ENCODE measurements around the gene CSNK1E. TPM values are rescaled to one million over a fixed set of nuclear protein-coding genes. Genes with fewer than 3 reads are reported as not detected.

CSNK1E gene
- total RNA-seq, 1 donor from 2014 or later = 176 TPM

DNA sequence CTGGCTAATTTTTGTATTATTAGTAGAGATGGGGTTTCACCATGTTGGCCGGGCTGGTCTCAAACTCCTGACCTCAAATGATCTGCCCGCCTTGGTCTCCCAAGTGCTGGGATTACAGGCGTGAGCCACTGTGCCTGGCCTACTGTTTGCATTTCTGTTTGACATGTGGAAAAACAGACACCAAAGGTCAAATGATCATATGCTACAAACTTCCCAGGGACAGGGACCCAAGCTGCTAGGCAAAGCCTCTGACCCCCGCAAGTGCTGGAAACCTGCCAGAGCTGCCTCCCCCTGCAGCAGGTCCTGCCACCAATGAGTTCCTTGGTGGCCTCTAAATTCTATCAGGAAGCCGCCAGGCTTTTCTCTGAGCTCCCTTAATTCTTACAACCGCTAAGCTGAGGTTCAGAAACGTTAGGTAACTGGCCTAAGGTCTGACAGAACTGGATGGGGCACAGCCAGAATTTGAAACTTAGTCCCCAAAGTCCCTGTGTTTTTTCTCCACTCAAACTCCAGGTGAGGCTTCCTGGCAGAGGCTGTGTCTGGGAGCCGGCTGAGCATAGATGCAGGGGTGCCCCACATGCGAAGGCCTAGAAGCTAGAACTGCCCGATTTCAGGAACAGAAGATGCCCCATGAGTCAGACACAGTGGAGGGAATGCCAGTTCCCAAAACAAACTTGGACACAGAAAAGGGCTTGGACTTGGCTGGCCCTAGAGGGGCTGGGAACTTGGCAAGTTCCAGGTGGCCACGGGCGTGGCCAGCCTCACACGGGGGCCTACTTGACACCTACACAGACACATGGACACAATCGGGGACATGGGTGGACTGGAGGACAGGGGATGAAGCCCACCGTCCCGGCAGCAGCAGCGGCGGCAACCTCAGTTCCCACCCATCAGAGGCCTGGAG lies 7.4 kb downstream of the CSNK1E start:
- DNase-seq (ENCODE audit: extremely low spot score, unreplicated experiment) = no peak
- TF ChIP-seq, protein P1, sequence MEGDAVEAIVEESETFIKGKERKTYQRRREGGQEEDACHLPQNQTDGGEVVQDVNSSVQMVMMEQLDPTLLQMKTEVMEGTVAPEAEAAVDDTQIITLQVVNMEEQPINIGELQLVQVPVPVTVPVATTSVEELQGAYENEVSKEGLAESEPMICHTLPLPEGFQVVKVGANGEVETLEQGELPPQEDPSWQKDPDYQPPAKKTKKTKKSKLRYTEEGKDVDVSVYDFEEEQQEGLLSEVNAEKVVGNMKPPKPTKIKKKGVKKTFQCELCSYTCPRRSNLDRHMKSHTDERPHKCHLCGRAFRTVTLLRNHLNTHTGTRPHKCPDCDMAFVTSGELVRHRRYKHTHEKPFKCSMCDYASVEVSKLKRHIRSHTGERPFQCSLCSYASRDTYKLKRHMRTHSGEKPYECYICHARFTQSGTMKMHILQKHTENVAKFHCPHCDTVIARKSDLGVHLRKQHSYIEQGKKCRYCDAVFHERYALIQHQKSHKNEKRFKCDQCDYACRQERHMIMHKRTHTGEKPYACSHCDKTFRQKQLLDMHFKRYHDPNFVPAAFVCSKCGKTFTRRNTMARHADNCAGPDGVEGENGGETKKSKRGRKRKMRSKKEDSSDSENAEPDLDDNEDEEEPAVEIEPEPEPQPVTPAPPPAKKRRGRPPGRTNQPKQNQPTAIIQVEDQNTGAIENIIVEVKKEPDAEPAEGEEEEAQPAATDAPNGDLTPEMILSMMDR (IDR thresholded peaks at IDR 0.05) = no peak
- Mint-ChIP-seq H3K27me3 (ENCODE audit: unreplicated experiment) (no peaks in the 10 kb centered on the region), H3K4me3 (ENCODE audit: unreplicated experiment) (no peak overlapping the region), H3K36me3 (ENCODE audit: unreplicated experiment) (peaks cover 24% of the 10 kb centered on the region), H3K9me3 (ENCODE audit: unreplicated experiment) (no peaks in the 10 kb centered on the region), H3K27ac (ENCODE audit: unreplicated experiment) (peak overlapping the region; percentile 78), H3K4me1 (ENCODE audit: unreplicated experiment) (peaks cover 81% of the 10 kb centered on the region)

DNA sequence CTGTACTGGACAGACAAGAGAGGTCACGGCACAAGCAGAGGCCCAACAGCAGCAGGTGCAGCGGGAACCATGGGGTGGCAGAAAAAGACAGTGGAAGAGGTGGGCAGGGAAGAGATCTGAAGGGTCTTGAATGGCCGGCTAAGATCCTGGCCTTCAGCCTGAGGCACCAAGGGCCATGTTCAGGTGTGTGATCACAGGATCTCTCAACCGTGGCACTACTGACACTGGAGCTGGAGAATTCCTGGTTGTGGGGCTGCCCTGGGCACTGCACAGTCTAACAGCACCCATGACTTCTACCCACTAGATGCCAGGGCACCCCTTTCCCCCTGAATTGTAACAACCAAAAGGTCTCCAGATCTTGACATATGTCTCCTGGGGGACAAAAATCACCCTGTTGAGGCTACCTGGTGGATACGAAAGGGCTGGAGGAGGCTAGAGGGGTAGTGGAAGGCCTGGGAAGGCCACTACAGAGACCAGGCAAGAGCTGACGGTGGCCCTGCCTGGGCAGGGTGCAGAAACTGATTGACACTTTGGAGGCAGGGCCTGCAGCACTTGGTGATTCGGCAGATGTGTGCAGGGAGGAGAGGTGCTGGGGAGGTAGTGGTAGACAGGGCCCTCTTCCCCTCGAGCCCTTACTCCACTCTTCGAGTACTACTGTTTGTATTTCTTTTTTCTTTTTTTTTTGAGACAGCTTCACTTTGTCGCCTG lies 8.3 kb downstream of the CSNK1E start:
- Mint-ChIP-seq H3K27me3 (ENCODE audit: unreplicated experiment) (no peaks in the 10 kb centered on the region), H3K36me3 (ENCODE audit: unreplicated experiment) (peaks cover 25% of the 10 kb centered on the region), H3K9me3 (ENCODE audit: unreplicated experiment) (no peaks in the 10 kb centered on the region), H3K27ac (ENCODE audit: unreplicated experiment) (no peak overlapping the region), H3K4me1 (ENCODE audit: unreplicated experiment) (peaks cover 78% of the 10 kb centered on the region), H3K4me3 (ENCODE audit: unreplicated experiment) (no peak overlapping the region)
- DNase-seq (ENCODE audit: extremely low spot score, unreplicated experiment) = no peak
- TF ChIP-seq, protein P1 (IDR thresholded peaks at IDR 0.05) = no peak

DNA sequence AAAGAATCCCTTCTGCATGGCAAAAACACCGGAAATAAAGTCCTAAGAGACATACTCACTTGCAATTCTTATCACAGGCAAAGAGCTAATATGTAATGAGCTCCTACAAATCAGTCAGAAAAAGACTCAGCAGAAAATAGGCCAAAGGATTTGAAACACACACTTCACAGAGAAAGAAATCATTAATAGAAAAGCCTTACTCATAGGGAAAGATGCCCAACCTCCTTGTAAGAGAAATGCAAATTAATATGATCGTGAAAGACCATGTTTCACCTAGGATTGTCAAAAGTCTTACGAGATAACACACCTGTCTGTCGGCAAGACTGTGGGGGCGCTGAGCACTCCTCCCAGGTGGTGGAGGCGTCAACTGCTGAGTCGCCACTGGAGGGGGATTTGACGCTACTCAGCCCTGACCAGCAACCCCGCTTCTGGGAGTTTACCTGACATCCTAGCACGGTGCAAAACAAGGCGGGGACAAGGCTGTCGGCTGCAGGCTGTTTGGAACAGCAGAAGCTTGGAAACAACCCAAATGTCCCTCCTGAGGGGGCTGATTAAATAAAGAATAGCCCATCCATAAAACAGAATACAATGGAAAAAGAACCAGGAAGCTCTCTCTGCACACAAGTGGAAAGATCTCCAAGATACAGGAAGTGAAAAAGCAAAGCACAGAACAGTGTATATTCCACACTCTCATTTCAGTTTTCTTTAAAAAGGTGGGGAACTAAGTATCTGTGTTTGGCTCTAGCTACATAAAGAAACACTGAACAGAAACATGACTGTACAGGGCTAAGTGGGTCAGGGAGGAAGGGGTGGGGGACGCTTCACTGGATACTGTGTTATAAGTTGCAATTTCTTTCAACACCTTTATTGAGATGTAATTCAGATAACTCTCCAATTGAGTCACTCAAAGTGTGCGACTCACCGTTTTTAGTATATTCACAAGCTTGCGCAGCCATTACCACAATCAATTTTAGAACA lies 11.5 kb downstream of the CSNK1E start:
- TF ChIP-seq, protein P1 (IDR thresholded peaks at IDR 0.05) = no peak
- H3K36me3 Mint-ChIP-seq (ENCODE audit: unreplicated experiment) = peaks cover 36% of the 10 kb centered on the region
- H3K4me3 Mint-ChIP-seq (ENCODE audit: unreplicated experiment) = no peak overlapping the region
- no peaks in the 10 kb centered on the region for H3K9me3 Mint-ChIP-seq (ENCODE audit: unreplicated experiment)
- H3K27ac Mint-ChIP-seq (ENCODE audit: unreplicated experiment) = peak overlapping the region; percentile 71
- no peaks in the 10 kb centered on the region for H3K27me3 Mint-ChIP-seq (ENCODE audit: unreplicated experiment)
- DNase-seq (ENCODE audit: extremely low spot score, unreplicated experiment) = no peak
- H3K4me1 Mint-ChIP-seq (ENCODE audit: unreplicated experiment) = peaks cover 50% of the 10 kb centered on the region

DNA sequence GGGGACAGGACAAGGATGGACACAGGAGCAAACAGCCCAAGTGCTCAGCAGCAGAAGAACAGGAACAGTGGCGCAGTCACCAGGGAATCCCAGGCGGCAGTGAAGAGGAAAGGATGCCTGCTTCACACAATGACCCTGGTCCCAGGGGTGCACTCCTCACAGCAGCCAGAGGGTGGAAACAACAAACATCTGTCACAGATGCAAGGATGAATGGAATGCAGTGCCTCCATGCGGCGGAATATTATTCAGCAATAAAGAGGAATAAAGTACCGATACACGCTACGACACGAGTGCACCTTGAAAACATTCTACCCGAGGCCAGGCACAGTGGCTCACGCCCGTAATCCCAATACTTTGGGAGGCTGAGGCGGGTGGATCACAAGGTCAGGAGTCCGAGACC lies 12.7 kb downstream of the CSNK1E start:
- DNase-seq (ENCODE audit: extremely low spot score, unreplicated experiment) = no peak
- Mint-ChIP-seq H3K27me3 (ENCODE audit: unreplicated experiment) (no peaks in the 10 kb centered on the region), H3K36me3 (ENCODE audit: unreplicated experiment) (peaks cover 46% of the 10 kb centered on the region), H3K4me3 (ENCODE audit: unreplicated experiment) (no peak overlapping the region), H3K4me1 (ENCODE audit: unreplicated experiment) (peaks cover 37% of the 10 kb centered on the region), H3K9me3 (ENCODE audit: unreplicated experiment) (no peaks in the 10 kb centered on the region), H3K27ac (ENCODE audit: unreplicated experiment) (peak overlapping the region; percentile 71)
- TF ChIP-seq, protein P1 (IDR thresholded peaks at IDR 0.05) = no peak
